Fibroblast of villous mesenchyme (primary cell): ENCODE data around the gene PSME2. TPM values are rescaled to one million over a fixed set of nuclear protein-coding genes. Genes with fewer than 3 reads are reported as not detected.

ENCODE experiments used
- DNase-seq: peaks from one replicate; pipeline ENCODE4 v3.0.0-alpha.2; 2010; ENCODE audit warnings: low read depth
- H3K4me3 ChIP-seq: 2 replicates; pipeline ENCODE4 v1.5.1; 2011; ENCODE audit warnings: low read depth, mild to moderate bottlenecking, low read length
- total RNA-seq: library from RNA; depleted of rRNA; stranded (reverse); fragments of >200 nt; gene quantifications from 2 replicates; pipeline ENCODE4 v1.2.3, GENCODE V29; 2012
- TF ChIP-seq, protein P1 (sequence below): IDR thresholded peaks from 2 replicates; pipeline ENCODE4 v1.5.1; 2012; ENCODE audit warnings: low read depth, mild to moderate bottlenecking, low read length; ENCODE audit not compliant: insufficient read depth

Gene PSME2
- total RNA-seq, 1 donor: 151 TPM

DNA sequence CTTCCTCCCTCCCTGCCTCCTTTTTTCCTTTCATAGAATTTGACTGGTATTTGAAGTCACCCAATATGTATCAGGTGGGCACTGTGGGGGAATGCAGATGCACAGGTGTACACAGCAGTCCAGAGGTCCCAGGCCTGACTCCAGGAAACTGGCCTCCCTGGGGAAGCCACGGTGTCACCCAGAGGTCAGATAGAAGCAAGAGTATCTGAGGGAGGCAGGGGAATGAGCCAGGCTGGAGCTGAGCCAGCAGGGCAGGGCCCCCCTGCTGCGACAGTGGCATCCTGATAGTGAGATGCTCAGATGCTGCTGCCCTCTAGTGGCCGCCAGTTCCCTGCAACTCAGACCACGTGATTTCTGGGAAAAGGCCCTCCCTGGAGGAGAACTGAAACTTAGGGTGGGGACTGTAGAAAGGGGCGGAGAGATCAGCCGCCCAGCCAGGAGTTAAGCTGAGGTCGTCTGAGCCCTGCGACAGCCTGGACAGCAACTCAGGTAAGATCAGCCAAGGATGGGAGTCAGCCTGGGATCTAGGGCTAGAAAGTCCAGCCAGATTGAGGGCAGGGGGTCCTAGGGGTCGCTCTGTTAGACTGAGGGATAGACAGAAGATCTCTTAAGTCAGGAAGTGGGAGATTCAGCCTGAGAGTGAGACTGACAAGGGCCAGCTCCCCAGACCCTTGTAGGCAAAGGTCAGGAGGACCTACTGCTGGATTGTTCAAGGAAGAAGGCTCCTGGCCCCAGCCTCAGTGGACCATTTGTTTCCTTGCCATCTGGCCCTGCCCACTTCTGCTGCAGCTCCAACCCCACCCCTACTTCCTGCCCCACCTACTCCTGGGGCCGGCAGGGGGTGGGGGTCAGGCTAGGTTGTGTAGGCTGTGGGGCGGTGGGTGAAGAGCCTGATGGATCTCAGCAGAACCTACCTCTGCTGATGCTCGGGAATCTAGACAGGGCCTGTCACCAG, 14.7 kb upstream of the PSME2 start, which contains the start of gene IRF9:
TSS of gene IRF9 (plus strand) at position 416 of the 955 bp plus-strand sequence. CDS start 880 bp downstream, outside the sequence.
- TF ChIP-seq, protein P1, sequence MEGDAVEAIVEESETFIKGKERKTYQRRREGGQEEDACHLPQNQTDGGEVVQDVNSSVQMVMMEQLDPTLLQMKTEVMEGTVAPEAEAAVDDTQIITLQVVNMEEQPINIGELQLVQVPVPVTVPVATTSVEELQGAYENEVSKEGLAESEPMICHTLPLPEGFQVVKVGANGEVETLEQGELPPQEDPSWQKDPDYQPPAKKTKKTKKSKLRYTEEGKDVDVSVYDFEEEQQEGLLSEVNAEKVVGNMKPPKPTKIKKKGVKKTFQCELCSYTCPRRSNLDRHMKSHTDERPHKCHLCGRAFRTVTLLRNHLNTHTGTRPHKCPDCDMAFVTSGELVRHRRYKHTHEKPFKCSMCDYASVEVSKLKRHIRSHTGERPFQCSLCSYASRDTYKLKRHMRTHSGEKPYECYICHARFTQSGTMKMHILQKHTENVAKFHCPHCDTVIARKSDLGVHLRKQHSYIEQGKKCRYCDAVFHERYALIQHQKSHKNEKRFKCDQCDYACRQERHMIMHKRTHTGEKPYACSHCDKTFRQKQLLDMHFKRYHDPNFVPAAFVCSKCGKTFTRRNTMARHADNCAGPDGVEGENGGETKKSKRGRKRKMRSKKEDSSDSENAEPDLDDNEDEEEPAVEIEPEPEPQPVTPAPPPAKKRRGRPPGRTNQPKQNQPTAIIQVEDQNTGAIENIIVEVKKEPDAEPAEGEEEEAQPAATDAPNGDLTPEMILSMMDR: peak; percentile 88

GRCh38 chr14:24160499-24160849, 14.1 kb upstream of the PSME2 start:
- TF ChIP-seq, protein P1: no peak
- no peak overlapping the region for H3K4me3 ChIP-seq
- no peak for DNase-seq

More for the DNA sequence above, 14.7 kb upstream of the PSME2 start, which contains the start of gene IRF9:
- DNase-seq: peak; percentile 95
- peak within 1 kb of the TSS; percentile 84 for H3K4me3 ChIP-seq

- TF ChIP-seq, protein P1: no peak
- DNase-seq: no peak
- no peak overlapping the region for H3K4me3 ChIP-seq
Measured at GRCh38 chr14:24159777-24160498, 13.5 kb upstream of the PSME2 start.

GRCh38 chr14:24157331-24157730, 10.9 kb upstream of the PSME2 start:
- TF ChIP-seq, protein P1: no peak
- no peak overlapping the region for H3K4me3 ChIP-seq
- no peak for DNase-seq

DNA sequence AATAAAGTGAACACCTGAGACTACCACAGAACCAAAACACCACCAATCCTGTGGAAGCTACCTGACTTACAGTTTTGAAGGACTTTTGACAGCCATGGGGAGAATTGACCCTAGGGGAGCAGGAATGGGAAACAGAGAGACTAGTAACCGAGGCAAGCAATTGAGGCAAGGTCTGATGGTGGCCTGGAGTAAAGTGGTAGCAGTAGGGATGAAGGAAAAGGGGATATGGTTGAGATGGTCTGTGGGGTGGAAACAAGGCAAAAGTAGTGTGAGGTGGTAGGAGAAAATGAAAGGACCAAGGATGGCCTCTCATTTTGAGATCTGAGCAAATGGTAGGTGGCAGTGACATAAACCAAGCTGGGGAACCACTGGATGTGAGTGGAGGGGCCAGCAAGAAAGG, 10.4 kb upstream of the PSME2 start:
- no peak for DNase-seq
- H3K4me3 ChIP-seq: no peak overlapping the region
- TF ChIP-seq, protein P1: no peak

GRCh38 chr14:24155100-24155499, 8.7 kb upstream of the PSME2 start:
- no peak for DNase-seq
- TF ChIP-seq, protein P1: no peak
- H3K4me3 ChIP-seq: no peak overlapping the region
